Left renal pelvis (tissue), 4 donors: ENCODE results near the gene ZDHHC12. TPM values are rescaled to one million over a fixed set of nuclear protein-coding genes. Genes with fewer than 3 reads are reported as not detected.

ENCODE experiments used
- DNase-seq, 4 donors: peaks; one replicate each; pipeline ENCODE4 v3.0.0-alpha.2; 2013; ENCODE audit warnings: low read depth in 4 of 4, low spot score in 3 of 4
- polyA plus RNA-seq, 4 donors: library from polyadenylated mRNA; unstranded; fragments of 120-200 nt; gene quantifications; one replicate each; pipeline ENCODE4 v1.2.1, GENCODE V29; 2013; ENCODE audit not compliant: insufficient read length in 4 of 4

Gene ZDHHC12, protein sequence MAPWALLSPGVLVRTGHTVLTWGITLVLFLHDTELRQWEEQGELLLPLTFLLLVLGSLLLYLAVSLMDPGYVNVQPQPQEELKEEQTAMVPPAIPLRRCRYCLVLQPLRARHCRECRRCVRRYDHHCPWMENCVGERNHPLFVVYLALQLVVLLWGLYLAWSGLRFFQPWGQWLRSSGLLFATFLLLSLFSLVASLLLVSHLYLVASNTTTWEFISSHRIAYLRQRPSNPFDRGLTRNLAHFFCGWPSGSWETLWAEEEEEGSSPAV
- polyA plus RNA-seq: 10 to 100 TPM in 3 of 4 donors, 1 to 10 TPM in 1; 5.6 to 23.0 (median 17.0) TPM

DNA sequence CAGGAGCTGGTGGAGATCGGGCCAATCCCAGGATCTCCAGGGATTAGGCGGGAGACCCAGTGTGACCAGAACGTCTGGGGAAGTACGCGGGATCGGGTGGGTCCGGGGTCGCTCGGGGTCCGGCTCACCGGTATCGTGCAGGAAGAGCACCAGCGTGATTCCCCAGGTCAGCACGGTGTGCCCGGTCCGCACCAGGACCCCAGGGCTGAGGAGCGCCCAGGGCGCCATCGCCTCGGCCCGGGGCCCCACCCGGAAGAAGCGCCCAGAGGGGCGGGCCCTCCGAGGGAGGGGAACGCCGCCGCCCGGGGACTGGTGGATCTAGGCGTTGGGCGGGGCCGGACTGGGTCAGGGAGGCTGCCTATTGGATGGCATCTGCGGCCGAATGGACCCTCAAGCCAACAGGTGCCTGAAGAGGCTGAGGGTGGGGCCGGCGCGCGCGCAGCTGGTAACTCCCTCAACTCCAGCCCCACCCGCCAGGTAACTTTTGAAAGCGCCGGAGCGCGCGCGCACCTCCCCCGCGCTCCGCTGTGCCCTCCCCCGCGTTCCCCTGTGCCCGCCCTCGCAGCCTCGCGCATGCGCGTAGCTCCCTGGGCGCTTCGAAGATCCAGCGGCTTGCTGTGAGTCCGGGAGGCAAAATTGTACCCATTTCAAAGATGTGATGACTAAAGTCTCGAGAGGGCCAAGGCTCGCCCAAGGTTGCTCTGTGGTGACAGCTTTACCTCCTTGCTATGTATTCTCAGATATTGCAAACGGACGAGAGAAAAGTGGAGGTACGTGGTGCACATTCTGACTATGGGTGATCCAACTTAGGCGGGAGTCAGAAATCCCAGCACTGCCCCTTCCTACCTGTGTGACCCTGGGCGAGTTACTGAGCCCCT lies at the start of gene ZDHHC12:
TSS of gene ZDHHC12 (minus strand) at position 262 of the 878 bp plus-strand sequence. CDS start at position 228, 34 bp downstream.
- DNase-seq: peak; percentile 69 to 85 (median 83)

DNA sequence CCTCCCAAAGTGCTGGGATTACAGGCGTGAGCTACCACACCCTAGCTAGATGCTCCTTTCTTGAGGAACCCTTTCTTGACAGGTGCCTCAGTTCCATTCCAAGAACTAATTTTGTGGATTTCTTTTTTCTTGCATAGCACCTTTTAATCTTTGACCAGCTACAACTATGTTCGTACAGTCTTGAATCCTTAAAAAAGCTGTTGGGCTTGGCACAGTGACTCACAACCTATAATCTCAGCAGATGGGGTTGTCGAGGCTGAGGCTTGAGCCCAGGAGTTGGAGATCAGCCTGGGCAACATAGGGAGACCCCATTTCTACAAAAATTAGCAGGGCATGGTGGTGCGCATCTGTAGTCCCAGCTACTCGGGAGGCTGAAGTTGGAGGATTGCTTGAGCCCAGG lies 49.1 kb upstream of the ZDHHC12 start:
- no peak for DNase-seq

- peak in 3 of 4 donors; percentile 74 to 80 (median 75) for DNase-seq
Measured at GRCh38 chr9:128771745-128772519, 48.0 kb upstream of the ZDHHC12 start, which contains the start of gene ZER1. TSS of gene ZER1 (minus strand) at chr9:128771927. CDS start at chr9:128755565, 16,362 bp downstream.

DNA sequence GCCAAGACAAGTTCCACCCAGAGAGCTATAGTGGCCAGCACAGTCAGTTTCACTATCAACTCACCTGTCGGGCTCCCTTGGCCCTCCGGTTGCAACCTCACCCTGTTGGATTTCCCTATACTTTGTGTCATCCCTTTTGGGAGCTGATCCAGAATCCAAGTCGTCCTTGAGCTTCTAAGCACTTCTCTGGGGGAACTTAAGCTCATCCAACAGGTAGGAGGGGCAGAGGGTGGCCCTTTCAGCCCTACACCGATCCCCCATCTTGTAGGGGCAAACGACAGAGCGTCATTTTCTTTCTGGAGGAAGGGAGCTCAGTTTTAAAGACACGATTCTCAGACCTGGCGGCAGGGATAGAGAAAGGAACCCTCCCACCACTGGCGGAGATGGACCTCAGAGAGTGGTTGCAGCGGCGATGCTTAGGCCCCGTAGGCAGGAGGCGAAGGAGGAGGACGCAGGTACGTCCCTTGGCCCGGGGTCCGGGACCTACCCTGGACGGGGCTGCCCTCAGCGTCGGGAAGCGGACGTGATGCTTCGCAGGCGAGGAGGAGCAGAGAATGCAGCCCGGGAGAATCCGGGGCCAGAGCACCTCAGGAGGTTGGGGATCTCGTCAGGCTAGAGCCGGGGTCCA lies 47.3 kb upstream of the ZDHHC12 start:
- DNase-seq: no peak

- DNase-seq: no peak
Measured at GRCh38 chr9:128770286-128771030, 46.5 kb upstream of the ZDHHC12 start.

GRCh38 chr9:128768606-128769005 lies 44.7 kb upstream of the ZDHHC12 start:
- no peak for DNase-seq

- DNase-seq: no peak
Measured at GRCh38 chr9:128765499-128765898, 41.6 kb upstream of the ZDHHC12 start.

- DNase-seq: no peak
Measured at GRCh38 chr9:128764361-128764760, 40.4 kb upstream of the ZDHHC12 start.

- DNase-seq: no peak
Measured at GRCh38 chr9:128762671-128763449, 38.9 kb upstream of the ZDHHC12 start.

DNA sequence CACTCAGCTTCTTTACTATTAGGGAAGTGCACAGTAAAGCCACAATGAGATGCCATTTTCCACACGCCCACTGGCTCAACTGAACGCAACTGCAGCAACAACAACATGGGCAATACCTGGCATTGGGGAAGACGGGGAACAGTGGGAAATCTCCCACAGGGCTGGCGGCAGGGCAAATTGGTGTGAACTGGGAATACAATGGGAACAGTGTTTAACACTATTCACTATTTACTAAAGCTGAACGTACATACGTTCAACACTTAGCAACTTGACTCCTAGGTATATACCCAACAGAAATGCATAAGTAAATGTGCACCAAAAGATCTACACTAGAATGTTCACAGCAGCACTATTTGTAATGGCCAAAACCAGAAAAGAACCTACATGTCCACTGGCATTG lies 33.7 kb upstream of the ZDHHC12 start:
- no peak for DNase-seq

DNA sequence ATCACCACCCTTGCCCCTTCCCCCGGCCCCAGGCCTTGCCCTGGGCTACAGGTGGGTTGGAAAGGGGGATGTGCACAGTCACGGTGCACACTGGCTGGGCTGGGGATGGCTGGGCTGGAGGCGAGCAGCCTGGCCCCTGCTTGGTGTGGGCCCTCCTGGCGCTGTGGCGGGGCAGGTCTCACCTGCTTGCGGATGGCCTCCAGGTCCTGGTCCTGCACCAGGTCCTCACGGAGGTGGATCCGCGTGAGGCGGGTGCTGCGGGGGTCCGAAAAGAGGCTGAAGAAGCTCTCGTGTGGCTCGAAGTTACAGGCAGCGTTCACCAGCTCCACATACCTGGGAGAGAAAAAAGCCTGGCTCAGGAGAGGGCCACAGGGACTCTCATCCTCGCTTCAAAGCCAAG lies 29.7 kb upstream of the ZDHHC12 start:
- no peak for DNase-seq

- DNase-seq: no peak
Measured at GRCh38 chr9:128750926-128751595, 27.1 kb upstream of the ZDHHC12 start.

GRCh38 chr9:128747241-128747640 lies 23.3 kb upstream of the ZDHHC12 start:
- DNase-seq: no peak

DNA sequence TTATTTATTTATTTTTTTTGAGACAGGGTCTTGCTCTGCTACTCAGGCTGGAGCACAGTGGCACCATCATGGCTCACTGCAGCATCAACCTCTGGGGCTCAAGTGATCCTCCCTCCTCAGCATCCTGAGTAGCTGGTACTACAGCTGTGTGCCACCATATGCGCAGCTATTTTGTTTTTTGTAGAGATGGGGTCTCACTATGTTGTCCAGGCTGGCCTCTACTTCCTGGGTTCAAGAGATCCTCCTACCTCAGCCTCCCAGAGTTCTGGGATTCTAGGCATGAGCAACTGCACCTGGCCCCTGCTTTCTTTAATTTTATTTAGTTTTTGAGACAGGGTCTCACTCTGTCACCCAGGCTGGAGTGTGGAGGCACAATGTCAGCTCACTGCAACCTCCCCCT lies 19.5 kb upstream of the ZDHHC12 start:
- DNase-seq: no peak

DNA sequence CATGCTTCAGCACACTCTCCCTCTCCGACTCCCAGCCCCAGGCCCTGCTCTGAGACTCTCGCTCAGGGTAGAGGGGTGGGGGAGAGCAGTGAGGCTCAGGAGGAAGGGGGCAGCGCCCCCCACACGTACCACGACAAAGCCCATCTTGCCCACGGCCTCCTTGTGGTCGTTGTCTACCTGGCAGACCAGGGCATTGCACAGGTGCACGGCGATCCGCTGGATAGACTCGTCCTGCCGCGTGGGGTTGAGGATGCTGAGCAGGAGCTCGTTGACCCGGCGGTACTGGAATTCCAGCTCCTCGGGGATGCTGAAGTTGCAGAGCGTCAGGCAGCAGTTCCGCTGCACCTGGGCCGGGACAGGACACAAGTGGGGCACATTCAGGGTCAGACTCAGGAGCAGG lies 18.5 kb upstream of the ZDHHC12 start:
- DNase-seq: no peak

DNA sequence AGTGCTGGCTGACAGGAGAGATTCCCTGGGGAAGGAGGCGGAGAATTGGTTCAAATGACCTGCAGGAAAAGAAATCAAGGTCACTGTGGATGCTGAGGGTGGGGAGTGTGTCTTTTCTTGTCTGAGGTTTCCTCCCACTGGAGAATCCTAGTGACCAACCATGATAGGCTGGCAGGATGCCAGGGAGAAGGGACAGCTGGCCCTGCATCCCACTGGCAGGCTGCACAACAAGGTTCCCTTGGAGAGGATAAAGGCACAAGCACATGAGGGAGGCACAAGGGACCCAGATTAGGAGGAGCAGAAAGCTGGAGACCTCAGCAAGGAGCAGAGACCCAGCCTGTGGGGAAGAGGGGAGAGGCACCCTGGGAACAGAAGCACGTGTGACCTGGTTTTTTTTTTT lies 11.4 kb upstream of the ZDHHC12 start:
- no peak for DNase-seq

GRCh38 chr9:128733256-128733655 lies 9.3 kb upstream of the ZDHHC12 start:
- peak; percentile 54 to 64 (median 59) for DNase-seq

DNA sequence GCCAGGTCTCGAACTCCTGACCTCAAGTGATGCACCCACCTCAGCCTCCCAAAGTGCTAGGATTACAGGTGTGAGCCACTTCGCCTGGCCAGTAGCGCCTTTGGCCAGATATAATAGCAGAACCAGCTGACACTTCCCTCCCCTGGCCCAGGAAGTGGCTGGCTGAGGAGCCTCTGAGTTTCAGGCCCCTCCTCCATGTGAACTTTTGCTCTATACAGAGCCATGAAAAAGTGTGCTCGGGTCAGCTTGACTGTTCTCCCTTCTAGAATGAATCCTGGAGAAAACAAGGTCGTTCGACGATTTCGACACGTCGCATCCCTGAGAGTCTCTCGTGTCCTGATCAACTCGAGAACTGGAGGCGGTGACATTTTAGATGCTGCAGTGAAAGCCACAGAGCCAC lies 8.6 kb upstream of the ZDHHC12 start:
- DNase-seq: no peak
